ENCODE results near the gene RERE.

- no peak for TF ChIP-seq CTCF (IDR thresholded peaks at IDR 0.05)
- no peak for TF ChIP-seq POLR2A (IDR thresholded peaks at IDR 0.05)
Measured at GRCh38 chr1:8349961-8350360, 467.5 kb downstream of the RERE start.

All from thyroid gland (tissue), 4 donors.